Gastrocnemius medialis (tissue), 4 donors: ENCODE data around the gene SLC2A5. TPM values are rescaled to one million over a fixed set of nuclear protein-coding genes. Genes with fewer than 3 reads are reported as not detected.
"Not testable (repeated sequence)": the region's sequence is repeated elsewhere in the genome, so short reads cannot be mapped to it uniquely, and the experiment has no call there.

Experiments used
- ATAC-seq, 2 donors: fragments of 150-250 bp; one replicate each; pipeline ENCODE4 v1.9.1; 2016
- DNase-seq, 2 donors: peaks; one replicate each; pipeline ENCODE4 v3.0.0-alpha.2; 2019
- H3K27ac ChIP-seq, 4 donors: fragments of 200-600 bp; sonication (generic); 1 replicate in 1 of 4; 2 replicates in 3 of 4; pipeline ENCODE4 v1.5.1; 2016 to 2018; ENCODE audit warnings: mild to moderate bottlenecking in 2 of 4, moderate library complexity in 1 of 4
- H3K27me3 ChIP-seq, 3 donors: fragments of 200-600 bp; sonication (generic) in 2 of 3; 1 replicate in 1 of 3; 2 replicates in 2 of 3; pipeline versions ENCODE4 v1.5.1 to v1.6.0; 2016 to 2019; ENCODE audit warnings: mild to moderate bottlenecking in 1 of 3, moderate library complexity in 1 of 3
- H3K36me3 ChIP-seq, 2 donors: fragments of 200-600 bp; sonication (generic) in 1 of 2; one replicate each; pipeline ENCODE4 v1.5.1; 2017 to 2018
- H3K4me1 ChIP-seq, 2 donors: fragments of 200-600 bp; sonication (generic) in 1 of 2; one replicate each; pipeline ENCODE4 v1.5.1; 2016 to 2017; ENCODE audit warnings: mild to moderate bottlenecking in 2 of 2
- H3K4me3 ChIP-seq, 4 donors: fragments of 200-600 bp; sonication (generic) in 3 of 4; 1 replicate in 1 of 4; 2 replicates in 3 of 4; pipeline ENCODE4 v1.5.1; 2016 to 2019; ENCODE audit warnings: mild to moderate bottlenecking in 2 of 4
- H3K9me3 ChIP-seq, 3 donors: fragments of 200-600 bp; sonication (generic) in 2 of 3; 1 replicate in 1 of 3; 2 replicates in 2 of 3; pipeline ENCODE4 v1.5.1; 2016 to 2019
- CTCF ChIP-seq, 5 experiments: fragments of 450-650 bp in 3 of 5; fragments of 200-600 bp in 2 of 5; sonication (generic) in 2 of 5; IDR thresholded peaks in 4 of 5; conservative IDR thresholded peaks in 1 of 5; 1 replicate in 4 of 5; 2 replicates in 1 of 5; pipeline ENCODE4 v1.5.1; 2016 to 2019; ENCODE audit warnings: antibody characterized with exemption in 5 of 5, mild to moderate bottlenecking in 3 of 5, moderate library complexity in 3 of 5
- POLR2A ChIP-seq, 2 donors: fragments of 450-650 bp; IDR thresholded peaks; one replicate each; pipeline ENCODE4 v1.6.1; 2017; ENCODE audit warnings: antibody characterized with exemption in 2 of 2, mild to moderate bottlenecking in 2 of 2, moderate library complexity in 2 of 2
- in situ Hi-C, 4 donors: fragments of 200-750 bp; cut with MboI; loops; one replicate each; pipeline versions ENCODE4 v1.15.0 to v1.8.0; 2017; ENCODE audit warnings: low sequenced_read_pairs in 4 of 4
- intact Hi-C: fragments of 100-400 bp; cut with DNase I; formaldehyde crosslinking; loops from one replicate; pipeline ENCODE4 v1.15.1; 2023; ENCODE audit warnings: low total_unique reads
- total RNA-seq, 4 donors: library from RNA; depleted of rRNA; stranded (reverse); fragments of >200 nt; gene quantifications; one replicate each; pipeline versions ENCODE4 v1.1.0 to v1.2.3, GENCODE V29; 2016

Gene SLC2A5
- total RNA-seq, 4 donors from 2014 or later: 11.2 to 34.5 (median 22.8) TPM

GRCh38 chr1:9037476-9038337 lies 31.7 kb downstream of the SLC2A5 start:
- ATAC-seq (no peak), DNase-seq (no peak)
- in situ Hi-C loops: no loop called here
- Histone ChIP-seq H3K4me1 (no peaks in the 10 kb centered on the region), H3K27me3 (no peaks in the 10 kb centered on the region), H3K27ac (no peak overlapping the region), H3K36me3 (peaks cover 0 to 38% of the 10 kb centered on the region in 2 donors), H3K9me3 (no peaks in the 10 kb centered on the region), H3K4me3 (no peak overlapping the region)
- TF ChIP-seq CTCF (IDR thresholded peaks at IDR 0.05 in 4 of 5, conservative IDR thresholded peaks at IDR 0.05 in 1 of 5) (no peak), POLR2A (IDR thresholded peaks at IDR 0.05) (no peak)
- intact Hi-C loops: no loop called here

- Histone ChIP-seq H3K4me1 (no peaks in the 10 kb centered on the region), H3K27ac (no peak overlapping the region), H3K4me3 (no peak overlapping the region), H3K27me3 (no peaks in the 10 kb centered on the region), H3K9me3 (no peaks in the 10 kb centered on the region), H3K36me3 (peaks cover 0 to 24% of the 10 kb centered on the region in 2 donors)
- ATAC-seq (no peak), DNase-seq (no peak)
- no peak for TF ChIP-seq POLR2A (IDR thresholded peaks at IDR 0.05)
- TF ChIP-seq CTCF (IDR thresholded peaks at IDR 0.05 in 4 of 5, conservative IDR thresholded peaks at IDR 0.05 in 1 of 5): no peak
- in situ Hi-C loops (no loop called here), intact Hi-C loops (no loop called here)
Observed at GRCh38 chr1:9035226-9035625, 34.2 kb downstream of the SLC2A5 start.

- Histone ChIP-seq H3K27ac (no peak overlapping the region), H3K36me3 (peaks cover 0 to 11% of the 10 kb centered on the region in 2 donors), H3K4me3 (no peak overlapping the region), H3K9me3 (no peaks in the 10 kb centered on the region), H3K4me1 (no peaks in the 10 kb centered on the region), H3K27me3 (no peaks in the 10 kb centered on the region)
- no peak for TF ChIP-seq POLR2A (IDR thresholded peaks at IDR 0.05)
- TF ChIP-seq CTCF (IDR thresholded peaks at IDR 0.05 in 4 of 5, conservative IDR thresholded peaks at IDR 0.05 in 1 of 5): no peak
- in situ Hi-C loops (no loop called here), intact Hi-C loops (no loop called here)
- DNase-seq: no peak
- no peak for ATAC-seq
Observed at GRCh38 chr1:9033363-9033762, 36.1 kb downstream of the SLC2A5 start.

GRCh38 chr1:9031484-9032259 lies 37.8 kb downstream of the SLC2A5 start:
- ATAC-seq (no peak), DNase-seq (no peak)
- Histone ChIP-seq H3K4me3 (no peak overlapping the region), H3K27ac (no peak overlapping the region), H3K4me1 (no peaks in the 10 kb centered on the region), H3K9me3 (no peaks in the 10 kb centered on the region), H3K27me3 (no peaks in the 10 kb centered on the region), H3K36me3 (no peaks in the 10 kb centered on the region)
- in situ Hi-C loops (no loop called here), intact Hi-C loops (no loop called here)
- TF ChIP-seq CTCF (IDR thresholded peaks at IDR 0.05 in 4 of 5, conservative IDR thresholded peaks at IDR 0.05 in 1 of 5) (no peak), POLR2A (IDR thresholded peaks at IDR 0.05) (no peak)

DNA sequence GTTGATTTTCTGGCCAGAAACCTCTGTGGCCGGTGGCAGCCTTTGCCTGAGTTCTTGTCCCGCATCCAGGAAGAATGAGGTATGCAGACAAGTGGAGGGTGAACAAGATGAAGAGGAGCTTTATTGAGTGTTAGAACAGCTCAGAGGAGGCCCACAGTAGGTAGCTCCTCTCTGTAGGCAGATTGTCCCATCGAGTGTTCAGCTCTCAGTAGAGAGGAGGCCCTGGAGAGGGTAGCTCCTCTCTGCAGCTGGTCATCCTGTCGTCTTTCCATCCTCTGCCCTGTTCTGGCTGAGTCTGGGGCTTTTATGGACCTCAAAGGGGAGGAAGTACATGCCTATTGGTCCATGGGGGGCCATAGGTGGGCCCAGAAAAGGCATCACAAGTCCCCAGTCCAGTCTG lies 38.4 kb downstream of the SLC2A5 start:
- H3K9me3 ChIP-seq, ATAC-seq, H3K36me3 ChIP-seq, H3K4me3 ChIP-seq, H3K27me3 ChIP-seq, intact Hi-C loops, H3K4me1 ChIP-seq, in situ Hi-C loops, DNase-seq, H3K27ac ChIP-seq: not testable (repeated sequence)
